ENCODE results near the gene CX3CR1. TPM values are rescaled to one million over a fixed set of nuclear protein-coding genes. Genes with fewer than 3 reads are reported as not detected.

The CX3CR1 gene
- total and polyA plus RNA-seq, 10 of the 15 experiments (the other 5 are each of a cell fraction or from before 2014, with no cell fraction given): 0.05 to 0.53 (median 0.15) TPM

DNA sequence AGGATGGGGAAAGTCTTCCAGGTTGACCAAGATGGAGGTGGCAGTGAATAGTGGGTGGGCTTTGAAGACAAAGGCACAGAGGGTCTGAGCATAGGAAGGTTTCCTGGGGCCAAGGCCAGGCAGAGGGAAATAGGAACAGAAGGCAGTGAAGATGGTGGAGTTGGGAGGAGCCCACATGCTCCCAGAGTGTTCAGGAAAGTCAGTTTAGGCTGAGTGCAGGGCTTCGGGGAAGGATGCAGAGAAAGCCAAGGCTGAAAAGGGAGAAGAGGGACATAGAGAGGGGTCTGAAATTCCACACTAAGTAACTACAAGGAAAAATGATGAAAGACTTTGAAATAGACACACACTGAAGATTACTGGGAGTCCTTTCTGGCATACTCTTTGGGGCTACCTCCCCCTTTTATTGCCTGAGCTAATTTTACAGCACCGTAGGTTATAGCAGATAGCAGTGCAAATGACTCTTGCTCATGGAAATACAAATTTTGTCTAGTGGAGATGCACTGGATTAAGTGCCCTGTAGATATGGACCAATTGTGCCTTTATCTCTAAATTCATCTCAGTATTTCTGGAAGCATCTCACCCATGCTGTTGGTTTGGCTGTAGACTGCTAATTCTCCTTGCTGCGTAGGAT is 3.8 kb downstream of the CX3CR1 start:
- in situ Hi-C loops (cut with MboI): no loop called here
- H3K27ac ChIP-seq (ENCODE audit: control insufficient read depth, insufficient read depth): no peak overlapping the region
- ATAC-seq: no peak
- no peaks in the 10 kb centered on the region for H3K4me1 ChIP-seq (ENCODE audit: control insufficient read depth, insufficient read depth, low read length)
- intact Hi-C loops (cut with micrococcal nuclease; ENCODE audit: unreplicated experiment): no loop called here
- no peaks in the 10 kb centered on the region for H3K36me3 ChIP-seq (ENCODE audit: control insufficient read depth in 2 of 2, insufficient read depth in 2 of 2, low read length in 1 of 2)
- ChIA-PET SMC1A (ENCODE audit: uncharacterized antibody, unreplicated experiment) (interaction anchor here (1.3 to 20.6 kb wide), 3 partner anchors 15 to 82 kb away, joined by 10 to 648 read pairs (median 163); partner anchors contain the start of gene XIRP1), CTCF (interaction anchor here (0.6 to 15.5 kb wide), 3 partner anchors 13 to 1240 kb away, joined by 4 to 191 read pairs (median 4); no protein-coding TSS in a partner anchor), POLR2A (interaction anchor here (0.6 kb wide), 1 partner anchor 15 kb away, joined by 4 read pairs; no protein-coding TSS in a partner anchor), RAD21 (ENCODE audit: unreplicated experiment) (interaction anchor here (1.0 to 4.3 kb wide), 3 partner anchors 12 to 86 kb away, joined by 3 to 19 read pairs (median 3); no protein-coding TSS in a partner anchor)
- no peak for TF ChIP-seq ZNF384 (IDR thresholded peaks at IDR 0.05; ENCODE audit: borderline replicate concordance, low read depth, low read length)
- no peak for TF ChIP-seq FOXK2 (IDR thresholded peaks at IDR 0.05)
- TF ChIP-seq ETV6 (conservative IDR thresholded peaks at IDR 0.05 in 1 of 2, IDR thresholded peaks at IDR 0.05 in 1 of 2; ENCODE audit: borderline replicate concordance in 1 of 2, low read depth in 1 of 2): no peak
- no peak for TF ChIP-seq HDGF (IDR thresholded peaks at IDR 0.05)
- no peak for TF ChIP-seq CBFB (IDR thresholded peaks at IDR 0.05; ENCODE audit: low read depth)
- no peak for TF ChIP-seq STAT3 (IDR thresholded peaks at IDR 0.05; ENCODE audit: low read depth, low read length)
- no peak for TF ChIP-seq SREBF1 (IDR thresholded peaks at IDR 0.05; ENCODE audit: low read length)
- TF ChIP-seq, protein P1, sequence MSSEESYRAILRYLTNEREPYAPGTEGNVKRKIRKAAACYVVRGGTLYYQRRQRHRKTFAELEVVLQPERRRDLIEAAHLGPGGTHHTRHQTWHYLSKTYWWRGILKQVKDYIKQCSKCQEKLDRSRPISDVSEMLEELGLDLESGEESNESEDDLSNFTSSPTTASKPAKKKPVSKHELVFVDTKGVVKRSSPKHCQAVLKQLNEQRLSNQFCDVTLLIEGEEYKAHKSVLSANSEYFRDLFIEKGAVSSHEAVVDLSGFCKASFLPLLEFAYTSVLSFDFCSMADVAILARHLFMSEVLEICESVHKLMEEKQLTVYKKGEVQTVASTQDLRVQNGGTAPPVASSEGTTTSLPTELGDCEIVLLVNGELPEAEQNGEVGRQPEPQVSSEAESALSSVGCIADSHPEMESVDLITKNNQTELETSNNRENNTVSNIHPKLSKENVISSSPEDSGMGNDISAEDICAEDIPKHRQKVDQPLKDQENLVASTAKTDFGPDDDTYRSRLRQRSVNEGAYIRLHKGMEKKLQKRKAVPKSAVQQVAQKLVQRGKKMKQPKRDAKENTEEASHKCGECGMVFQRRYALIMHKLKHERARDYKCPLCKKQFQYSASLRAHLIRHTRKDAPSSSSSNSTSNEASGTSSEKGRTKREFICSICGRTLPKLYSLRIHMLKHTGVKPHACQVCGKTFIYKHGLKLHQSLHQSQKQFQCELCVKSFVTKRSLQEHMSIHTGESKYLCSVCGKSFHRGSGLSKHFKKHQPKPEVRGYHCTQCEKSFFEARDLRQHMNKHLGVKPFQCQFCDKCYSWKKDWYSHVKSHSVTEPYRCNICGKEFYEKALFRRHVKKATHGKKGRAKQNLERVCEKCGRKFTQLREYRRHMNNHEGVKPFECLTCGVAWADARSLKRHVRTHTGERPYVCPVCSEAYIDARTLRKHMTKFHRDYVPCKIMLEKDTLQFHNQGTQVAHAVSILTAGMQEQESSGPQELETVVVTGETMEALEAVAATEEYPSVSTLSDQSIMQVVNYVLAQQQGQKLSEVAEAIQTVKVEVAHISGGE (CRISPR knock-in tag; IDR thresholded peaks at IDR 0.05): no peak
- TF ChIP-seq EED (IDR thresholded peaks at IDR 0.05; ENCODE audit: low read depth): no peak
- TF ChIP-seq KAT2A (conservative IDR thresholded peaks at IDR 0.05; ENCODE audit: control insufficient read depth, low read depth, low read length): no peak
- TF ChIP-seq CREB1 (IDR thresholded peaks at IDR 0.05; ENCODE audit: low read depth): no peak
- no peak for TF ChIP-seq HCFC1 (IDR thresholded peaks at IDR 0.05; ENCODE audit: low read length)
- TF ChIP-seq, protein P2, sequence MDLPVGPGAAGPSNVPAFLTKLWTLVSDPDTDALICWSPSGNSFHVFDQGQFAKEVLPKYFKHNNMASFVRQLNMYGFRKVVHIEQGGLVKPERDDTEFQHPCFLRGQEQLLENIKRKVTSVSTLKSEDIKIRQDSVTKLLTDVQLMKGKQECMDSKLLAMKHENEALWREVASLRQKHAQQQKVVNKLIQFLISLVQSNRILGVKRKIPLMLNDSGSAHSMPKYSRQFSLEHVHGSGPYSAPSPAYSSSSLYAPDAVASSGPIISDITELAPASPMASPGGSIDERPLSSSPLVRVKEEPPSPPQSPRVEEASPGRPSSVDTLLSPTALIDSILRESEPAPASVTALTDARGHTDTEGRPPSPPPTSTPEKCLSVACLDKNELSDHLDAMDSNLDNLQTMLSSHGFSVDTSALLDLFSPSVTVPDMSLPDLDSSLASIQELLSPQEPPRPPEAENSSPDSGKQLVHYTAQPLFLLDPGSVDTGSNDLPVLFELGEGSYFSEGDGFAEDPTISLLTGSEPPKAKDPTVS (IDR thresholded peaks at IDR 0.05; ENCODE audit: low read depth, low read length): no peak
- no peak for DNase-seq (ENCODE audit: low read depth, low spot score)
- WGBS (ENCODE audit: insufficient coverage, insufficient replicate concordance, low lambda C conversion rate, missing lambda C conversion rate): 75% methylated on average over 3 of the region's 3 CpGs
- no peaks in the 10 kb centered on the region for H3K79me2 ChIP-seq (ENCODE audit: control insufficient read depth, insufficient read depth, low read length)
- no peaks in the 10 kb centered on the region for H3K9me3 ChIP-seq (replicated peaks; ENCODE audit: control insufficient read depth, insufficient read depth, low read length)
- peaks cover 0 to 3% of the 10 kb centered on the region in 2 experiments; a peak in 1 of 4 replicates for H3K27me3 ChIP-seq (replicated peaks in 1 of 2; ENCODE audit: control insufficient read depth in 2 of 2, insufficient read depth in 2 of 2, low read length in 1 of 2)
- FAIRE-seq: no peak
- BruUV-seq (replicated peaks): no TSS peak
- no peak overlapping the region for H3K4me2 ChIP-seq (ENCODE audit: control insufficient read depth, insufficient read depth)
- no peak overlapping the region for H2AFZ ChIP-seq (ENCODE audit: control insufficient read depth, low read depth, low read length)
- no peak overlapping the region for H3K4me3 ChIP-seq
- H4K20me1 ChIP-seq (ENCODE audit: control insufficient read depth, insufficient read depth): no peaks in the 10 kb centered on the region
- no peak overlapping the region for H3K9ac ChIP-seq (ENCODE audit: control insufficient read depth, insufficient read depth, low read length)
